Measurements from ENCODE around the gene FABP1.

Gene FABP1

GRCh38 chr2:88123164-88123974, 4.5 kb downstream of the FABP1 start:
- TF ChIP-seq ZFX (IDR thresholded peaks at IDR 0.05) (no peak), CTCF (conservative IDR thresholded peaks at IDR 0.05) (no peak)
- no peak overlapping the region for H3K27ac ChIP-seq

GRCh38 chr2:88122141-88122884, 5.5 kb downstream of the FABP1 start:
- no peak for TF ChIP-seq CTCF (conservative IDR thresholded peaks at IDR 0.05)
- no peak for TF ChIP-seq ZFX (IDR thresholded peaks at IDR 0.05)
- H3K27ac ChIP-seq = no peak overlapping the region

DNA sequence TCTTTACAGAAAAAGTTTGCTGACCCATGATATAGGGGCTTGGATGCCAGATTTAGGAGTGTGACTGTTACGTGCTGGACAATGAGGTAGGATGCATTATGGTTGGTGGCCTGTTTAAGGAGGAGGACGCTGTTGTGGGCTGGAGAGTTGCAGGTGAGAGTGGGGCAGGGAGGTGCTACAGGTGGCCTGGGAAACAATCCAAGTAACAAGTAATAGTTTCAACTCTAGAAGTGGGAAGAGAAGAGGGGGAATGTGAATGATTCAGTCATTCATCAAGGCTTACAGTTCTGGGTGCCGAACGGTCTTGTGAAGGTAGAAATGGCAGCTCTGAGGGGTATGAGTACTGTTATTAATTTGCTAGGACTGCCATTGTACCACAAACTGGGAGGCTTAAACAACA, 6.2 kb downstream of the FABP1 start:
- no peak for TF ChIP-seq ZFX (IDR thresholded peaks at IDR 0.05)
- no peak for TF ChIP-seq CTCF (conservative IDR thresholded peaks at IDR 0.05)
- H3K27ac ChIP-seq = no peak overlapping the region

- H3K27ac ChIP-seq = no peak overlapping the region
- TF ChIP-seq ZFX (IDR thresholded peaks at IDR 0.05) (no peak), CTCF (conservative IDR thresholded peaks at IDR 0.05) (no peak)
Measured at GRCh38 chr2:88117973-88118372, 9.9 kb downstream of the FABP1 start.

DNA sequence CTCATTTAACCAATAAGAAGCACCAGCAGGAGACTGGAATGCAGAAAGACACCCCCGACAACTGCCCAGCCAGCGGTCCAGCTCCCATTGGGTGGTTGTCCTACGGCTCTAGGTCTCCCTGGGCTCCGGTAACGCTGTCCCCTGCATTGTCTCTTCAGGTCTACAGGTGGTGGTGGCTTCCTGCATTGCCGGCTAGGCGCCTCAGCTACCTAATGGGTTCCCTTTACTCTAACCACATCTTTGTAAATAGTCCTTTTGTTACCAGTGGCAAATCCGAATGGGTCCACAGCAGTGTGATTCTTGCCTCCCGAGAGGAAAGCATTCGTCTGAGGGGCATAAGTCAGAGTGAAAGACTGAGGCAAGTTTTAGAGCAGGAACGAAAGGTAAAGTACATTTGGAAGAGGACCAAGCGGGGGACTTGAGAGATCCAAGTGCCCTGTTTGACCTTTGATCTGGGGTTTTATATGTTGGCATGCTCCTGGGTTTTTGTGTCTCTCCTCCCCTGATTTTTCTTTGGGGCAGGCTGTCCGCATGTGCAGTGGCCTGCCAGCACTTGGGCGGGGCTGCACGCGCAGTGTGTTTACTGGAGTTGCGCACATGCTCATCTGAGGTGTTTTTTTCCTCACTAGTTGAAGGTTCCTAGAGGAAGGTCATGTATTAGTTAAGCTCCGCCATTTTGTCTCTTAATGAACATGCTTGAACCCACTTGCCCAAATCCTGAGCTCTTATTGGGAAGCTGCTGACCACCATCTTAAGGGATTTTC, 11.0 kb downstream of the FABP1 start:
- TF ChIP-seq CTCF (conservative IDR thresholded peaks at IDR 0.05) (no peak), ZFX (IDR thresholded peaks at IDR 0.05) (no peak)
- no peak overlapping the region for H3K27ac ChIP-seq

GRCh38 chr2:88115825-88116518, 11.9 kb downstream of the FABP1 start:
- TF ChIP-seq ZFX (IDR thresholded peaks at IDR 0.05) (no peak), CTCF (conservative IDR thresholded peaks at IDR 0.05) (no peak)
- no peak overlapping the region for H3K27ac ChIP-seq
